Calu3 (cell line): Measurements from ENCODE around the gene TMEM266. TPM values are rescaled to one million over a fixed set of nuclear protein-coding genes. Genes with fewer than 3 reads are reported as not detected.
"Not testable (repeated sequence)": the region's sequence is repeated elsewhere in the genome, so short reads cannot be mapped to it uniquely, and the experiment has no call there.

Source experiments
- BruUV-seq: library from RNA; stranded (reverse); fragments of 400-500 nt; replicated peaks from 2 replicates; lab custom pipeline; 2021; lab: Mats Ljungman, UMichigan
- CTCF ChIA-PET: fragments of 300-600 bp; sonication (Branson Sonifier 250); formaldehyde crosslinking; loops from one replicate; lab custom pipeline; 2022; ENCODE audit warnings: antibody characterized with exemption; lab: Charles Lee
- DNase-seq: peaks from one replicate; pipeline ENCODE4 v3.0.0; 2022
- H3K27ac Mint-ChIP-seq: one replicate; pipeline ENCODE4 v1.8.0; 2022; ENCODE audit warnings: mixed read lengths; ENCODE audit not compliant: unreplicated experiment
- H3K27me3 Mint-ChIP-seq: one replicate; pipeline ENCODE4 v1.8.0; 2022; ENCODE audit warnings: mixed read lengths; ENCODE audit not compliant: unreplicated experiment
- H3K36me3 Mint-ChIP-seq: one replicate; pipeline ENCODE4 v1.8.0; 2022; ENCODE audit warnings: mild to moderate bottlenecking, moderate library complexity, mixed read lengths; ENCODE audit not compliant: insufficient read depth, unreplicated experiment
- H3K4me1 Mint-ChIP-seq: one replicate; pipeline ENCODE4 v1.8.0; 2022; ENCODE audit warnings: mild to moderate bottlenecking, low read depth, mixed read lengths; ENCODE audit not compliant: unreplicated experiment
- H3K4me3 Mint-ChIP-seq: one replicate; pipeline ENCODE4 v1.8.0; 2022; ENCODE audit warnings: mild to moderate bottlenecking, low read depth, moderate library complexity, mixed read lengths; ENCODE audit not compliant: unreplicated experiment
- H3K9me3 Mint-ChIP-seq: one replicate; pipeline ENCODE4 v1.8.0; 2022; ENCODE audit warnings: low read depth, mixed read lengths; ENCODE audit not compliant: unreplicated experiment
- intact Hi-C: fragments of 100-400 bp; cut with micrococcal nuclease; formaldehyde crosslinking; loops from one replicate; pipeline ENCODE4 v1.10.0; 2022; ENCODE audit not compliant: unreplicated experiment
- total RNA-seq: library from RNA; stranded (reverse); gene quantifications from 2 replicates; pipeline ENCODE4 v1.2.3, GENCODE V29; 2022
- TF ChIP-seq, protein P1 (sequence below): fragments of 200-600 bp; IDR thresholded peaks from one replicate; pipeline ENCODE4 v1.8.0; 2022; ENCODE audit warnings: antibody characterized with exemption; ENCODE audit not compliant: unreplicated experiment

Gene TMEM266
- total RNA-seq, 1 experiment from 2014 or later, result not detected

DNA sequence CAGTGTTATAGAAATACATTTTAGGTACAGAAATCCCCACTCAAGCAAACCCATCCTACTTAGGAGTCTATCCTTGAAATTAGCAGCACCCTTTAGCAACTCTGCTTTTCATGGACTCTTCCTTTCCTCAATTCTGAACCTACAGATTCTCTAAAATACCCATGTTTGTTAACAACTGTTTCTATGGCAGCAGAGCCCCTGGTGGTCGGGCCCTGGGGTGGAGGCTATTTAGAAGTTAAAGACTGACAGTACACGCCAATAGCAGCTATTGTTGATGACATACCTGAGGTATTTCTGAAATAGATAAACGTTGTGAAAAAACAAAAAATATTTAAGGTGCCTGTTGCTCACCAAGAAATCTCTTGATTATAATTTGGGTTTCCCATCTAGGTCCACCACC, 24.2 kb upstream of the TMEM266 start:
- peaks cover 62% of the 10 kb centered on the region for H3K27me3 Mint-ChIP-seq
- CTCF ChIA-PET, result no interaction called here
- no peak overlapping the region for H3K27ac Mint-ChIP-seq
- no peaks in the 10 kb centered on the region for H3K36me3 Mint-ChIP-seq
- DNase-seq, result no peak
- TF ChIP-seq, protein P1, sequence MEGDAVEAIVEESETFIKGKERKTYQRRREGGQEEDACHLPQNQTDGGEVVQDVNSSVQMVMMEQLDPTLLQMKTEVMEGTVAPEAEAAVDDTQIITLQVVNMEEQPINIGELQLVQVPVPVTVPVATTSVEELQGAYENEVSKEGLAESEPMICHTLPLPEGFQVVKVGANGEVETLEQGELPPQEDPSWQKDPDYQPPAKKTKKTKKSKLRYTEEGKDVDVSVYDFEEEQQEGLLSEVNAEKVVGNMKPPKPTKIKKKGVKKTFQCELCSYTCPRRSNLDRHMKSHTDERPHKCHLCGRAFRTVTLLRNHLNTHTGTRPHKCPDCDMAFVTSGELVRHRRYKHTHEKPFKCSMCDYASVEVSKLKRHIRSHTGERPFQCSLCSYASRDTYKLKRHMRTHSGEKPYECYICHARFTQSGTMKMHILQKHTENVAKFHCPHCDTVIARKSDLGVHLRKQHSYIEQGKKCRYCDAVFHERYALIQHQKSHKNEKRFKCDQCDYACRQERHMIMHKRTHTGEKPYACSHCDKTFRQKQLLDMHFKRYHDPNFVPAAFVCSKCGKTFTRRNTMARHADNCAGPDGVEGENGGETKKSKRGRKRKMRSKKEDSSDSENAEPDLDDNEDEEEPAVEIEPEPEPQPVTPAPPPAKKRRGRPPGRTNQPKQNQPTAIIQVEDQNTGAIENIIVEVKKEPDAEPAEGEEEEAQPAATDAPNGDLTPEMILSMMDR, result no peak
- H3K9me3 Mint-ChIP-seq, result no peaks in the 10 kb centered on the region
- BruUV-seq, result no TSS peak
- H3K4me3 Mint-ChIP-seq, result no peak overlapping the region
- intact Hi-C loops, result no loop called here
- H3K4me1 Mint-ChIP-seq, result no peaks in the 10 kb centered on the region

DNA sequence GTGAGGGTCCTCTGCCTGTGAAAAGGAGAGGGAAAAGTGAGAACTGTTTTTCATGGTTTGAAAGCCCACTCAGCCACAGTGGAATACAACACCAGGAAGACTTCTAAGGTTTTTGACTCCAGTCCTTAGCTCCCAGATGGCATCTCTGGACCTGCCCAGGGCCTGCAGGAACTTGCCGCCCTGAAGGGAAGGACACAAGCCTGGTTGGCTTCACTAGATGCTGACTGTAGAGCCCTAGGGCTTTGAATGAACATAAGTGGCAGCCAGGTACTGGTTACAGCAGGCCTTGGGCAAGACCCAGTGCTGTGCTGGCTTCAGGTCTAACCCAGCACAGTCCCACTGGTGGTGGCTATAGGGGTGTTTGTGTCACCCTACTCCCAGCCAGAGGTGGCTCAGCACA, 21.3 kb upstream of the TMEM266 start:
- H3K4me3 Mint-ChIP-seq, result no peak overlapping the region
- H3K27ac Mint-ChIP-seq, result no peak overlapping the region
- BruUV-seq, result no TSS peak
- CTCF ChIA-PET, result no interaction called here
- H3K4me1 Mint-ChIP-seq, result no peaks in the 10 kb centered on the region
- peaks cover 86% of the 10 kb centered on the region for H3K27me3 Mint-ChIP-seq
- H3K9me3 Mint-ChIP-seq, result peaks cover 2% of the 10 kb centered on the region
- no peak for DNase-seq
- TF ChIP-seq, protein P1, result no peak
- H3K36me3 Mint-ChIP-seq, result no peaks in the 10 kb centered on the region
- intact Hi-C loops, result no loop called here

DNA sequence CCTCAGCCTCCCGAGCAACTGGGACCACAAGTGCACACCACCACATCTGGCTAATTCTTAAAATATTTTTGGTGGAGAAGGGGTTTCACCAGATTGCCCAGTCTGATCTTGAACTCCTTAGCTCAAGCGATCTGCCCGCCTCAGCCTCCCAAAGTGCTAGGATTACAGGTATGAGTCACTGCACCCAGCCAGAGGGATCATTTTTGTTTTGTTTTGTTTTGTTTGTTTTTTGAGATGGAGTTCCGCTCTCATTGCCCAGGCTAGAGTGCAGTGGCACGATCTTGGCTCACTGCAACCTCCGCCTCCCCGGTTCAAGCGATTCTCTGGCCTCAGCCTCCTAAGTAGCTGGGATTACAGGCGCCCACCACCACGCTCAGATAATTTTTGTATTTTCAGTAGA, 5.6 kb upstream of the TMEM266 start:
- intact Hi-C loops, H3K27ac Mint-ChIP-seq, H3K9me3 Mint-ChIP-seq, BruUV-seq, H3K4me3 Mint-ChIP-seq, DNase-seq, CTCF ChIA-PET, H3K36me3 Mint-ChIP-seq: not testable (repeated sequence)
- Mint-ChIP-seq H3K27me3 (peaks cover 27% of the 10 kb centered on the region), H3K4me1 (peaks cover 19% of the 10 kb centered on the region)

DNA sequence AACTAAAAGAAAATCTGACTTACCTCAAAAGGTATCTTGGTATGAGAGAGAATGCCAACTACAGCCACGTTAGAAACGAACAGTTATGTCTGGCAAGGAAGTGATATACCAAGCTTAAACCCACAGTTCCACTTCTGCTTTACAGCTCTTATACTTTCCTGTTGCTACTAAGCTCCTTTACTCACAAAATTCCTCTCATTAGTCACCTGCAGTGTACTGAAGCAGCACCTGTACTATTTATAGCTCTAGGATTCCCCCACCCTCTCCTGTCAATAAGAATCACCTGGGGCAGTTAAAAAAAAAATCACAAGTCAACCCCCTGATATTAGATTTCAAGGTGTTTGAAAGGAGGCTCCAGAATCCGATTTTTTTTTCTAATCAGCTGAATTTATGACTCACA, 2.9 kb upstream of the TMEM266 start:
- peaks cover 38% of the 10 kb centered on the region for H3K27me3 Mint-ChIP-seq
- BruUV-seq, result no TSS peak
- no peak for DNase-seq
- intact Hi-C loops, result loop anchor here (1.0 kb wide), 1 partner anchor 82 kb away; no protein-coding TSS in a partner anchor
- no peak overlapping the region for H3K4me3 Mint-ChIP-seq
- no peak overlapping the region for H3K27ac Mint-ChIP-seq
- TF ChIP-seq, protein P1, result no peak
- H3K36me3 Mint-ChIP-seq, result peaks cover 14% of the 10 kb centered on the region
- no peaks in the 10 kb centered on the region for H3K9me3 Mint-ChIP-seq
- CTCF ChIA-PET, result interaction anchor here (0.6 to 5.5 kb wide), 5 partner anchors 83 to 247 kb away, joined by 3 to 72 read pairs (median 3); no protein-coding TSS in a partner anchor
- H3K4me1 Mint-ChIP-seq, result peaks cover 20% of the 10 kb centered on the region

DNA sequence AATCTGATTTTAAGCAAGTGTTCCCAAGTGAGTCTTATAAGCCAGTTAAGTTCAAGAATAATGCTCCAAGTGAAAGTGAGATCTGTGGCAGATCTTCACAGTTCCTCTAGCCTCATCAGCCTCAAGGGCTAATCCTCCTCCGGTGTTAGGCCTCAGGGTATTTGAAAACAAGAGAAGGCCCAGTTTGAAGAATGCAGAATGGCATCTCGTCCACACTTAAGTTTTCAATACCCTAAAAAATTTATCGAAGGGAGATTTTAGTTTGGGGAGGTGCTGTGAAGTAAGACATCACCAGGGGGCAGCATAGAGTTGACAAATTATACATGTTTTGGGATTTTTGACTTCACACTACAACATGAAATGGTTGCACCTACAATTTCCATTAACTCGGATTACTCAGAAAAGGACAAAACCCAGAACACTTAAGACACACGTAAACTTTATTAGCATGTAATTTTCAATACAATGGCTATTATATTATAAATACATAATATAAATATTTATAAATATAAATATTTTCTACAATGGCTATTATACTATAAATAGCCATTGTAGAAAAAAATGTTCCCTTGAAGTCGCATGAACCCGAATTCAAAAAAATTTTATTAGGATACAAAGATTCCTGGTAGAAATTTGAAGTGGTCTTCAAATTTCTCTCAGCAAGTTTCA, 2.3 kb upstream of the TMEM266 start:
- intact Hi-C loops, result loop anchor here (1.0 kb wide), 1 partner anchor 82 kb away; no protein-coding TSS in a partner anchor
- H3K4me1 Mint-ChIP-seq, result peaks cover 20% of the 10 kb centered on the region
- peaks cover 43% of the 10 kb centered on the region for H3K27me3 Mint-ChIP-seq
- H3K27ac Mint-ChIP-seq, result no peak overlapping the region
- CTCF ChIA-PET, result interaction anchor here (0.8 to 5.5 kb wide), 4 partner anchors 82 to 94 kb away, joined by 3 to 72 read pairs (median 4); no protein-coding TSS in a partner anchor
- H3K36me3 Mint-ChIP-seq, result peaks cover 14% of the 10 kb centered on the region
- TF ChIP-seq, protein P1, result peak; percentile 77
- peak; percentile 57 for DNase-seq
- no TSS peak for BruUV-seq
- no peak overlapping the region for H3K4me3 Mint-ChIP-seq
- no peaks in the 10 kb centered on the region for H3K9me3 Mint-ChIP-seq
